Muscle layer of colon (tissue), 2 donors: ENCODE data around the gene CD300A.

Experiments
- H3K27ac ChIP-seq: one replicate; pipeline ENCODE4 v1.7.0; 2013; ENCODE audit warnings: low read depth, mild to moderate bottlenecking, low read length, moderate library complexity
- H3K27me3 ChIP-seq, 2 donors: one replicate each; pipeline ENCODE4 v1.7.0; 2013; ENCODE audit warnings: low read length in 2 of 2, mild to moderate bottlenecking in 2 of 2; ENCODE audit not compliant: insufficient read depth in 2 of 2, control insufficient read depth in 1 of 2
- H3K36me3 ChIP-seq: one replicate; pipeline ENCODE4 v1.7.0; 2013; ENCODE audit warnings: mild to moderate bottlenecking, low read length; ENCODE audit not compliant: insufficient read depth
- H3K4me1 ChIP-seq: one replicate; pipeline ENCODE4 v1.7.0; 2013; ENCODE audit warnings: mild to moderate bottlenecking, low read length; ENCODE audit not compliant: insufficient read depth
- H3K4me3 ChIP-seq, 2 donors: one replicate each; pipeline ENCODE4 v1.7.0; 2013; ENCODE audit warnings: low read length in 2 of 2, low read depth in 1 of 2, mild to moderate bottlenecking in 1 of 2, moderate library complexity in 1 of 2
- H3K9ac ChIP-seq: one replicate; pipeline ENCODE4 v1.7.0; 2013; ENCODE audit warnings: low read length
- H3K9me3 ChIP-seq: one replicate; pipeline ENCODE4 v1.7.0; 2013; ENCODE audit warnings: mild to moderate bottlenecking, low read length
- donor health status: abdominal sarcoma.
- donor health status: Adenocarcinoma of cecum.

CD300A gene

DNA sequence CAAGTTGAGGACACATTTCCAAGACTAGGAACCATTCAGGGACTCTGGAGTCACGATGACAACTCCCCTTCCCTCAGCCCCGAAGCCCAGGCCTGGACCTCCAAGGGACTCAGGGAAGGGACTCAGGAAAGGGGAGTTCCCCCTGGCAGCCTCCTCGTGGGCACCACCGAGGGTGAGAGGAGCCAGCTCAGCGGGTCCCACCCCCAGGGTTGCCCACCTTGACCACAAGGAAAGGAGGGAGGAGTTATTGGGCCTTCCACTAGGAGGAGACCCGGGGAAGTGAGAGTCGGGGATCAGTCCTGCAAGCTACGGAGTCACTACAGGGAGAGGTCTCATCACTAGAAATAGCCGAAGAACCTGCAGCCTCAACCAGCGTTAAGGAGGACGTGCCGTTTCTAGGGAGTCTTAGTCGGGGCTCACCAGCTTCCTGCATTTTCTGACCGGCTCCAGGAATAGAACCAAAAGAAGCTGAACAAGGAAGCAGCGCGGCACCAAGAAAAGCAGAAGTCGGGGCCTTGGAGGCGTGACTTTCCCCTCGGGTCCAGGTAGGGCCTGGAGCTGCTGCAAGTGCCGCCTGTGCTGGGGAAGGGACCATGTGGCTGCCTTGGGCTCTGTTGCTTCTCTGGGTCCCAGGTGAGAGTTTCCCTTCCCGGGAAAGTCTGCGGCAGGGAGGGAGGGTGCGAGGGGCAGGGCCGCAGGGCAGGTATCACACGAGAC lies at the start of gene CD300A:
Gene CD300A, plus strand, starts transcription at position 524 of the 717 bp plus-strand sequence. Its CDS starts 70 bp downstream, at position 594.
- no peak within 1 kb of the TSS for H3K9ac ChIP-seq
- no peaks in the 10 kb centered on the region for H3K9me3 ChIP-seq
- no peak within 1 kb of the TSS for H3K27ac ChIP-seq
- no peak within 1 kb of the TSS for H3K4me3 ChIP-seq
- H3K36me3 ChIP-seq: no peaks in the 10 kb centered on the region
- peaks cover 0 to 14% of the 10 kb centered on the region in 2 donors for H3K27me3 ChIP-seq
- H3K4me1 ChIP-seq: no peaks in the 10 kb centered on the region

DNA sequence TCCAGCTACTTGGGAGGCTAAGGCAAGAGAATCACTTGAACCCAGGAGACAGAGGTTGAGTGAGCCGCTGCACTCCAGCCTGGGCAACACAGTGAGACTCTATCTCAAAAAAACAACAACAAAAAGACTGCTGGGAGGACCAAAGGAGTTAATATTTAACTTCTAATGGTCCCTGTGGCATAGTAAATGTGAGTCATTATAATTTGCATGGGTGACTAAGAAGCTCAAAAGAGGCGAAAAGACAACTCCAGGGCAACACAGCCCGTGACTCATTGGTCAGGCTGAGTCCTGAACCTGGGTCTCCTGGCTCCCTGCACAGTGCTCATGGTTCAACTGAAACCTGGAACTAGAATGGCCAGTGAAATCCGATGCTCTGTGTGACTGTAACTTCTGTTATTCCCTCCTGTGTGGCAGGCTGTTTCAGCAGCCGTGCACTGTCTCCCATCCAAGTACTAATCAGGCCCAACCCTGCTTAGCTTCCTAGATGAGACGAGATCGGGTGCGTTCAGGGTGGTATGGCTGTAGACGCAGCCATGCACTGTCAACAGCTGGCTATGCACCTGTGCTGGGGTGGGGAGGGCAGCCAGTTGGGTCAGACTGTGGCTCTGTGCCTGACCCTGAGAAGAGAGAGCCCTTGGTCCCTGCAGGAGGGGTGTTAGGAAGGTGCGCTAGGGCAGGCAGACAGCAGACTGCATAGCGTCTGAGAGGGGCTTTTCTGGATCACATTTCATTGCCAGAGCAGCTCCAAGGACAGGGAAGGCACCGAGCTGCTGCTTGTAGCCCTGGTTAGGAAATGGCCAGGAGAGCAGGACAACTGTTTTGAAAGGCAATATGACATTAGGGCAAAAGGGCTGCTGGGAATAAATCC lies 49.0 kb upstream of the CD300A start:
- Histone ChIP-seq H3K4me1 (no peaks in the 10 kb centered on the region), H3K27me3 (no peaks in the 10 kb centered on the region), H3K9ac (no peak overlapping the region), H3K27ac (no peak overlapping the region), H3K9me3 (no peaks in the 10 kb centered on the region), H3K36me3 (no peaks in the 10 kb centered on the region), H3K4me3 (no peak overlapping the region)

DNA sequence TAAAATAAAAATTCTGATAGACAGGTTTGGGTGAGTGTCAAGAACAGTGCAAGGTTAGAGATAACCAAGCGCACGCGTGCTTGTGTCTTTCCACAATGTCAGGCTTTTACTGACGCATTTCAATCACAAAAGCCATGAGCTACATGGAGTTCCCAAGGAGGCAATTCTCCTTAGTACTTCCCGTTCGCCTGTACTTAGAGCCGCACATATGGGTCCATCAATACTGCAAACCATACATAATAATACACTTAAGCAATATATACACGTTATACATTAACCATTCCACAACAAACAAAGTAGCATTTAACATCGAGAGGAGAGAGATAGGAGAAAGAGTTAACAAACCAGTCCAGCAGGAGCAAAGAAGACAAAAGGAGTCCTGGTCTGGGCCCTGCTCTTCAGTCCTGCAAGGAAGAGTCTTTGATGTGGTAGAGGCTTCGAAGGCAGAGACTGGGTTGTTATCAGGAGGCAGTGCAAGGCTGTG lies 46.5 kb upstream of the CD300A start:
- no peak overlapping the region for H3K4me3 ChIP-seq
- H3K9me3 ChIP-seq: no peaks in the 10 kb centered on the region
- no peaks in the 10 kb centered on the region for H3K27me3 ChIP-seq
- H3K36me3 ChIP-seq: no peaks in the 10 kb centered on the region
- H3K27ac ChIP-seq: no peak overlapping the region
- no peaks in the 10 kb centered on the region for H3K4me1 ChIP-seq
- H3K9ac ChIP-seq: no peak overlapping the region

DNA sequence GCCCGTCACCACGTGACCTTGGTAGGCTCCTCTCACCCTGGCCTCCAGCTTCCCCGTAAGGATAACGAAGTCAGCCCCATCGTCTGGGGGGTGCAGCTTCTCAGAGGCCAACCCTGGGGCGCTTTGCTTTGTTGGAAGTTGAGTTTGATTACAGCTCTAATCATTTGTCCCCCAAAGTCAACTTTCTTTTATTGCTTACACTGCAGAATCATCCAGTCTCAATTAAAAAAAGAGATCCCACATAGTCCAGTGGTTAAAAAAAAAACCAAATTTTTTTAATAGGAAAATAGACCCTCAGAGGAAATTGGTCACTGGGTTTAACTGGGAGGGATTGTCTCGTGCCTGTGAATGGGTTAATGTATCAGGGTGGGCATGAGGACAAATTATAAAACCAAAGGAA lies 42.3 kb upstream of the CD300A start:
- H3K4me3 ChIP-seq: no peak overlapping the region
- H3K4me1 ChIP-seq: no peaks in the 10 kb centered on the region
- H3K36me3 ChIP-seq: no peaks in the 10 kb centered on the region
- H3K9ac ChIP-seq: no peak overlapping the region
- no peaks in the 10 kb centered on the region for H3K9me3 ChIP-seq
- H3K27ac ChIP-seq: no peak overlapping the region
- H3K27me3 ChIP-seq: no peaks in the 10 kb centered on the region

DNA sequence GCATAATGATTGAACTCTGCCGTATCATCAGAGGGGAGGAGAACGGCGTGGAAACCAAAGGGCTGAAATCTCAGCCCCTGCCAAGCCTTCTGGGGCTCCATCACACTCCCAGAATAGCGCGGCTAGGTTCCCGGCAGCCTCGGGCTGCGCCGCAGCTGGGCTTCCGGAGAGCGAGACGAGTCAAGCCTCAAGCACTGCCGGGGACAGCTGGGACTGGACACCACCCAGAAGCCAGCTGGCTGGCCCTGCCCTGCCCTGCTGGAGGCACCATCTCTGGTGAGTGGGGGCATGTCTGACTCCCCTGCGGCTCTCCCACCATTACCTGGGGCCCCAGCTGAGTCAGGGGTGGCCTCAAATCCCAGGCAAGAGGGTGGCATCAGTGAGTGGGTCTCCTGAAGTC lies 41.8 kb upstream of the CD300A start:
- H3K9ac ChIP-seq: no peak overlapping the region
- no peaks in the 10 kb centered on the region for H3K9me3 ChIP-seq
- no peak overlapping the region for H3K4me3 ChIP-seq
- H3K36me3 ChIP-seq: no peaks in the 10 kb centered on the region
- H3K27ac ChIP-seq: no peak overlapping the region
- no peaks in the 10 kb centered on the region for H3K27me3 ChIP-seq
- no peaks in the 10 kb centered on the region for H3K4me1 ChIP-seq

DNA sequence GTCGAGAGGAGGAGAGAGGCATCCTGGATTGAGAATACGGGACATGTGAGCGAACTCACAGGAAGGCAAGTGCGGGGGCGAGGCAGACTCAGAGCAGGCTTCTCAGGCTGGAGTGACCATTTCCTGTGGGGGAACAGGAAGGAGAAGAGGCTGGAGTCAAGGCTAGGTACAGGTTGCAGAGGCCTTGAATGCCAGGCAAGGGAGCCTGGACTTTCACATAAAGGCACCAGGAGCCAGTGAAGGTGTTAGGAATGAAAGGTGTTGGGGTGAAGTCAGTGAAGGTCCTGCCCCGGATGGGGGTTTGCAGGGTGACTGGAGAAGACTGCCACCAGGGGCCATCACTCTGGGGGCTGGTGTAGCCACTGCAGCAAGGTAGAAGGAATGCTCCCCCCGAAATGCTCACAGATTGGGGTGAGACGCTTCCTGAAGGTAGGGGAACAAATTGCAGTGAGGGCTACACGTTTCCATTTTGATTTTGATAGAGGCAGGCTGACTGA lies 39.8 kb upstream of the CD300A start:
- Histone ChIP-seq H3K27me3 (no peaks in the 10 kb centered on the region), H3K27ac (no peak overlapping the region), H3K4me3 (no peak overlapping the region), H3K9ac (no peak overlapping the region), H3K4me1 (peaks cover 9% of the 10 kb centered on the region), H3K9me3 (no peaks in the 10 kb centered on the region), H3K36me3 (no peaks in the 10 kb centered on the region)

DNA sequence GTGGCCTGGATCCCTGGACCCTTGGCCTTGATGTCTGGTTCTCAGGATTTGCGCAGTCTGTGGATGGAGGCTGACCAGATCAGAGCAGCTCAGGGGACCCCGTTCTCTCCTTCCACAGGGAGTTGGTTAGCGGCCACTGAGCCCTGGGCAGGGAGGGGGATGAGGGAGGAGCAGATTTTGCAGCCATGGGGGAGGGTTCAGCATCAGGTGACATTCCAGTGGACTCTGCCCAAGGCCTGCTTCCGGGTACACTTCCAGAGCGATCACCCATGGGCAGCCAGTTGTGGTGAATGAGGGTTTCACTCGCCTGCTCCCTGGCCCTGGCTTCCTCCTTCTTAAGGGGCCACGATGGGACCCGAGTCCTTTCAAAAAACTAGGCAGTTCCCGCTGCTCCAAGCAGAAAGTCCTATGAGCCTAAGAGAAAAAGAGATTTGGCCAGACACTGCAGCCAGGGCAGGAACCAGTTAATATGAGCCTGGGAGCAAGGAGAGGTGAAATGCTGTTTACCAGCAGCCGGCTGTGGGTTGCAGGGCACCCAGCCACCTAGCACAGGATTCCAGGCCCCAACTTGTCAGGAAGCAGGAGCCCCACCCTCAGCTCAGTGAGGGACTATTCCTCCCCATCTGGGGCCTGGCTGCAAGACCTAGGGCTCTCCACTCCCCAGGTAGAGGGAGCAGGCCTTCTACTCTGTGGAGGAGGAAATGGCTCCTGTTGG lies 39.2 kb upstream of the CD300A start:
- Histone ChIP-seq H3K27ac (no peak overlapping the region), H3K4me3 (no peak overlapping the region), H3K27me3 (no peaks in the 10 kb centered on the region), H3K9ac (no peak overlapping the region), H3K9me3 (no peaks in the 10 kb centered on the region), H3K4me1 (peaks cover 9% of the 10 kb centered on the region), H3K36me3 (no peaks in the 10 kb centered on the region)

DNA sequence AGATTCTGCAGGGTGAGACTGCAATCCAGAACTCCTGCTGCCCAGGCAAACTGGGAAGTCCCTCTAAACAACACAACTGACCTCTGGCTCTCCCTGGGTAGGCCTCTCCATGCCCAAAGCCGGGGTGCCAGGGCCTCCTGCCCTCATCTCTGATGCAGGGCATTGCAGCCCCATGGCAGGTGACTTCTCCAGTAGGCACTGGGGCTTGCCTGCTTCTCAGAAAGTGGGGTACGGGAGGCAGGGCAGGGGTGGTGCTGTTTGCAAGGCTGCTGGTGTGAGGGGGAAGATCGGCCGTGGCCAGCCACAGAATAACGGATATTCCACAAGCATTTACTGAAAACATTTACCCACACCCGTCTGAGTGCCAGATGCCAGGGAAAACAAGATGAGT lies 38.7 kb upstream of the CD300A start:
- H3K9ac ChIP-seq: no peak overlapping the region
- H3K27me3 ChIP-seq: no peaks in the 10 kb centered on the region
- no peaks in the 10 kb centered on the region for H3K36me3 ChIP-seq
- H3K9me3 ChIP-seq: no peaks in the 10 kb centered on the region
- H3K4me1 ChIP-seq: peaks cover 9% of the 10 kb centered on the region
- H3K27ac ChIP-seq: no peak overlapping the region
- no peak overlapping the region for H3K4me3 ChIP-seq

DNA sequence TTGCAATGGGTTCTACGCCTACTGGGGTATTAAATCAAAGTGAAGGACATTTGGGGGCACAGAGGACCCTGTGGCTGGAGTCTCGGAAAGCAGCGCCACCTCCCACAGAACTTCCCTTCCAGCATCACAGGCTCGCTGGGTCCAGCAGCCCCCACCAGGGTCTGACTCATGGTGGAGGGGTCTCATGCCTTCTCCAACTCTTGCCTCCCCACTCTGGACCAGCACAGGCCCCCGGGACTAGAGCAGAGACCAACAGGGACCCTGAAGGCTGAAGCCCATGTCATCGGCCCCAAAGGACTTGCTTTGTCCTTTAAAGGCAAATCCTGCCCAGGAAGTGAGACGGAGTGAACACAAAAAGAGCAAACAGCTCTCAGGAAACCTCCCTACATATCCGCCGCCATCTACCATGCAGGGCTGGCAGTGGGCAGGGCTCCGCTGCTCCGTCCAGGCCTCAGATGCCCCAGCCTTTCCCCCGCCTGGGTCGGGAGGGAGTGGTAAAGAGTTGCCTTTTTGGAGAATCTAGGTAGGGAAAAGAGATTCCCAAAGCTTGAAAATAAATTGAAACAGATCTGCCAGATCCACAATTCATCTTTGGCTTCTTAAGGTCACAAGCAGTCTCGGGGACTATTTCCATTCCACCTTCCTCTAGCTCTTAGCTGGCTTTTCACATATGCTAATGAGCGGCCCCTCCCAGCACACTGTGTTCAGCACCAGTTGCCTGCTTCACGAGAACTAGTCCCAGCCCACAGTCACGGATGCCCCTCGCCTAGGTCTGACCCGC lies 36.6 kb upstream of the CD300A start:
- H3K9ac ChIP-seq: peak overlapping the region; percentile 61
- no peaks in the 10 kb centered on the region for H3K9me3 ChIP-seq
- H3K36me3 ChIP-seq: no peaks in the 10 kb centered on the region
- peak overlapping the region in 1 of 2 donors; percentile 62 for H3K4me3 ChIP-seq
- no peaks in the 10 kb centered on the region for H3K27me3 ChIP-seq
- peaks cover 9% of the 10 kb centered on the region for H3K4me1 ChIP-seq
- peak overlapping the region; percentile 92 for H3K27ac ChIP-seq

DNA sequence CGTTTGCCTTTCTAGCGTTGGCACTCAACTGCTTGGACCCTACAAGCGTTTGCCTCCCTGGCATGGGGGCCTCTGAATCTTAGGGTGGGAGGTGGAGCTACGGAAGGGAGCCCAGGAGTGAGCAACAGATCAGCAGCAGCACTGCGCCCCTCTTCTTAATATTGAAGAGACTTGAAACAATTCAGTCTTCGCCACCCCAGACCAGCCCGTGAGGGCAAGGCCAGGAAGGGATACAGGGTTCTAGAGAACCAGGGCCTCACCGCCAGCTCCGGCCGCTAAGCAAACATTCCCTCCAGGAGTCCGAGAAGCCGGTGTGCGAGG lies 36.1 kb upstream of the CD300A start:
- Histone ChIP-seq H3K27me3 (no peaks in the 10 kb centered on the region), H3K4me3 (peak overlapping the region; percentile 50 to 62)

More for the DNA sequence above, 36.1 kb upstream of the CD300A start:
- Histone ChIP-seq H3K36me3 (no peaks in the 10 kb centered on the region), H3K9ac (peak overlapping the region; percentile 61), H3K27ac (peak overlapping the region; percentile 92), H3K4me1 (peaks cover 9% of the 10 kb centered on the region), H3K9me3 (no peaks in the 10 kb centered on the region)
